ENCODE results near the gene TRAPPC10.
"Not testable (repeated sequence)": the region's sequence is repeated elsewhere in the genome, so short reads cannot be mapped to it uniquely, and the experiment has no call there.

TRAPPC10 gene

GRCh38 chr21:44072111-44072510 lies 60.0 kb downstream of the TRAPPC10 start:
- DNase-seq, result no peak

- DNase-seq, result no peak
These were observed 62.3 kb downstream of the TRAPPC10 start for GRCh38 chr21:44074315-44074958.

GRCh38 chr21:44076316-44076715 lies 64.2 kb downstream of the TRAPPC10 start:
- no peak for DNase-seq

GRCh38 chr21:44078411-44078981 lies 66.4 kb downstream of the TRAPPC10 start:
- no peak for DNase-seq

GRCh38 chr21:44079446-44079845 lies 67.3 kb downstream of the TRAPPC10 start:
- no peak for DNase-seq

- no peak for DNase-seq
These were observed 67.7 kb downstream of the TRAPPC10 start for GRCh38 chr21:44079846-44080245.

GRCh38 chr21:44082648-44083440 lies 70.7 kb downstream of the TRAPPC10 start:
- no peak for DNase-seq

- DNase-seq, result peak; percentile 36
These were observed 71.7 kb downstream of the TRAPPC10 start for GRCh38 chr21:44083631-44084291.

GRCh38 chr21:44084496-44085241 lies 72.6 kb downstream of the TRAPPC10 start:
- no peak for DNase-seq

- DNase-seq, result no peak
These were observed 73.6 kb downstream of the TRAPPC10 start for GRCh38 chr21:44085491-44086321.

GRCh38 chr21:44086636-44087425 lies 74.7 kb downstream of the TRAPPC10 start:
- DNase-seq, result no peak

GRCh38 chr21:44087426-44088400 lies 75.6 kb downstream of the TRAPPC10 start:
- no peak for DNase-seq

GRCh38 chr21:44088401-44088780 lies 76.3 kb downstream of the TRAPPC10 start:
- no peak for DNase-seq

- DNase-seq, result no peak
These were observed 77.1 kb downstream of the TRAPPC10 start for GRCh38 chr21:44089001-44089911.

GRCh38 chr21:44090325-44090724 lies 78.2 kb downstream of the TRAPPC10 start:
- no peak for DNase-seq

- no peak for DNase-seq
These were observed 80.1 kb downstream of the TRAPPC10 start for GRCh38 chr21:44092211-44092610.

- no peak for DNase-seq
These were observed 81.7 kb downstream of the TRAPPC10 start for GRCh38 chr21:44093761-44094160.

- no peak for DNase-seq
These were observed 82.7 kb downstream of the TRAPPC10 start for GRCh38 chr21:44094832-44095231.

GRCh38 chr21:44098507-44098906 lies 86.4 kb downstream of the TRAPPC10 start:
- DNase-seq, result not testable (repeated sequence)

All from stimulated activated CD4-positive, alpha-beta T cell treated with anti-CD3 and anti-CD28 coated beads, Interleukin-12 subunit alpha, Interleukin-12 subunit beta, amount 100 ng/mL, for 4 hours (primary cell).